Measurements from ENCODE around the gene BTBD9.

DNA sequence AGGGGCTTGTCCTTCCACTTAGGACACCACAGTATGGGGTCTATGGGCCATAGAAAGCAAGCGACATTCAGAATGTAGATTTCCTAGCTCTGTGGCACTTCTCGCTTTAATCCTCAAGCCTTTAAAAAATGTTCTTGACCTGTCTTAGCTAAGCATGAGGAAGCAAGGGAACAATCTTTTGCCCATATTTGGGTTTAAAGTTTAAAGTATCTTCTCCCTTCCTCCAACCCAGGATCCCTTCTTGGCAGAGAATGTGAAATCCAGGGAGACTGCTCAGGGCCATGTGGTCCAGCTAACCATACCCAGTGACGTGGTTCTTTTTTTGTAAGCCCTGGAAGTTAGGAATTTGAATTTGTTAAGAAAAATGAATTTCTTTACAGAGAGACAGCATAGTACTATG is 289.9 kb downstream of the BTBD9 start:
- TF ChIP-seq, protein P1, sequence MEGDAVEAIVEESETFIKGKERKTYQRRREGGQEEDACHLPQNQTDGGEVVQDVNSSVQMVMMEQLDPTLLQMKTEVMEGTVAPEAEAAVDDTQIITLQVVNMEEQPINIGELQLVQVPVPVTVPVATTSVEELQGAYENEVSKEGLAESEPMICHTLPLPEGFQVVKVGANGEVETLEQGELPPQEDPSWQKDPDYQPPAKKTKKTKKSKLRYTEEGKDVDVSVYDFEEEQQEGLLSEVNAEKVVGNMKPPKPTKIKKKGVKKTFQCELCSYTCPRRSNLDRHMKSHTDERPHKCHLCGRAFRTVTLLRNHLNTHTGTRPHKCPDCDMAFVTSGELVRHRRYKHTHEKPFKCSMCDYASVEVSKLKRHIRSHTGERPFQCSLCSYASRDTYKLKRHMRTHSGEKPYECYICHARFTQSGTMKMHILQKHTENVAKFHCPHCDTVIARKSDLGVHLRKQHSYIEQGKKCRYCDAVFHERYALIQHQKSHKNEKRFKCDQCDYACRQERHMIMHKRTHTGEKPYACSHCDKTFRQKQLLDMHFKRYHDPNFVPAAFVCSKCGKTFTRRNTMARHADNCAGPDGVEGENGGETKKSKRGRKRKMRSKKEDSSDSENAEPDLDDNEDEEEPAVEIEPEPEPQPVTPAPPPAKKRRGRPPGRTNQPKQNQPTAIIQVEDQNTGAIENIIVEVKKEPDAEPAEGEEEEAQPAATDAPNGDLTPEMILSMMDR (IDR thresholded peaks at IDR 0.05): no peak
- no peak for TF ChIP-seq POLR2A (IDR thresholded peaks at IDR 0.05)

Measured in vagina (tissue), 2 donors.